WTC11 (cell line): Measurements from ENCODE around the gene SETD2.

Source experiments
- ATF1 ChIP-seq: sonication (generic); formaldehyde crosslinking; IDR thresholded peaks from 2 replicates; pipeline ENCODE4 v1.8.1; 2023; ENCODE audit warnings: mild to moderate bottlenecking, moderate library complexity, missing genetic modification reagents
- CREB1 ChIP-seq: sonication (generic); formaldehyde crosslinking; IDR thresholded peaks from 2 replicates; pipeline ENCODE4 v1.8.0; 2023; ENCODE audit warnings: mild to moderate bottlenecking, missing genetic modification reagents
- CTCF ChIP-seq: fragments of 200-600 bp; IDR thresholded peaks from 2 replicates; pipeline ENCODE4 v1.8.0; 2022; ENCODE audit warnings: antibody characterized with exemption
- FOXJ3 ChIP-seq: sonication (generic); formaldehyde crosslinking; IDR thresholded peaks from 2 replicates; pipeline ENCODE4 v1.9.0; 2021; ENCODE audit warnings: missing genetic modification reagents, mild to moderate bottlenecking, borderline replicate concordance
- JAZF1 ChIP-seq: fragments of 250-450 bp; sonication (Bioruptor Pico); IDR thresholded peaks from 2 replicates; pipeline ENCODE4 v1.9.0; 2021; ENCODE audit warnings: moderate library complexity, mild to moderate bottlenecking, inconsistent platforms
- NR1H2 ChIP-seq: sonication (generic); formaldehyde crosslinking; IDR thresholded peaks from 2 replicates; pipeline ENCODE4 v1.9.0; 2021; ENCODE audit warnings: mild to moderate bottlenecking, moderate library complexity, missing genetic modification reagents
- PRDM15 ChIP-seq: sonication (generic); formaldehyde crosslinking; IDR thresholded peaks from 2 replicates; pipeline ENCODE4 v1.8.0; 2022; ENCODE audit warnings: missing genetic modification reagents
- SP1 ChIP-seq: sonication (generic); formaldehyde crosslinking; conservative IDR thresholded peaks from 2 replicates; pipeline ENCODE4 v1.8.1; 2022; ENCODE audit warnings: missing genetic modification reagents
- ZNF138 ChIP-seq: sonication (generic); formaldehyde crosslinking; conservative IDR thresholded peaks from 2 replicates; pipeline ENCODE4 v1.8.1; 2022; ENCODE audit warnings: mild to moderate bottlenecking, moderate library complexity, missing genetic modification reagents

- TF ChIP-seq CTCF (no peak), ATF1 (CRISPR knock-in tag) (no peak), SP1 (no peak), CREB1 (CRISPR knock-in tag) (no peak), PRDM15 (CRISPR knock-in tag) (no peak), NR1H2 (CRISPR knock-in tag) (no peak), ZNF138 (CRISPR knock-in tag) (no peak), FOXJ3 (CRISPR knock-in tag) (no peak), JAZF1 (CRISPR knock-in tag) (no peak)
Observed at GRCh38 chr3:47149339-47149933, 14.5 kb downstream of the SETD2 start.
